AG04449 (cell line): Measurements from ENCODE around the gene SEMA3C.

Experiments
- CTCF ChIA-PET: fragments of 350-600 bp; formaldehyde crosslinking; extraction: SDS; loops from one replicate; lab custom pipeline; 2021; ENCODE audit warnings: antibody characterized with exemption; lab: Yijun Ruan, JAX
- POLR2A ChIA-PET: fragments of 400-600, 350-600 bp; formaldehyde crosslinking; extraction: SDS; loops from one replicate; lab custom pipeline; 2020; ENCODE audit warnings: antibody characterized with exemption, inconsistent platforms; lab: Yijun Ruan, JAX
- DNase-seq: peaks from one replicate; pipeline ENCODE4 v3.0.0-alpha.2; 2010; ENCODE audit warnings: low read depth, low spot score
- H3K4me3 ChIP-seq: 2 replicates; pipeline ENCODE4 v1.5.1; 2011; ENCODE audit warnings: low read depth, mild to moderate bottlenecking, control low read depth, low read length
- CTCF ChIP-seq: IDR thresholded peaks from one replicate; pipeline ENCODE4 v1.5.1; 2011; ENCODE audit warnings: mild to moderate bottlenecking, moderate library complexity, low read length, control low read depth, inconsistent platforms; ENCODE audit not compliant: insufficient read depth; ENCODE audit errors: missing control alignments

Gene SEMA3C

GRCh38 chr7:80943342-80943741, 24.5 kb upstream of the SEMA3C start:
- TF ChIP-seq CTCF: no peak
- CTCF ChIA-PET: no interaction called here
- no peak for DNase-seq
- no peak overlapping the region for H3K4me3 ChIP-seq
- POLR2A ChIA-PET: no interaction called here

GRCh38 chr7:80942261-80943041, 23.6 kb upstream of the SEMA3C start:
- peak; percentile 95 for DNase-seq
- POLR2A ChIA-PET: interaction anchor here (1.1 kb wide), 1 partner anchor 24 kb away, joined by 11 read pairs; the partner anchor contains the start of gene SEMA3C

GRCh38 chr7:80941208-80941758, 22.4 kb upstream of the SEMA3C start:
- ChIA-PET CTCF (interaction anchor here (1.4 kb wide), 1 partner anchor 19 kb away, joined by 3 read pairs; no protein-coding TSS in a partner anchor), POLR2A (interaction anchor here (0.5 to 1.2 kb wide), 2 partner anchors 22 to 93 kb away, joined by 3 to 5 read pairs; partner anchors contain the start of gene SEMA3C)
- H3K4me3 ChIP-seq: no peak overlapping the region
- no peak for TF ChIP-seq CTCF
- peak; percentile 40 for DNase-seq

More at GRCh38 chr7:80942261-80943041, 23.6 kb upstream of the SEMA3C start:
- H3K4me3 ChIP-seq: no peak overlapping the region
- no peak for TF ChIP-seq CTCF
- CTCF ChIA-PET: no interaction called here

DNA sequence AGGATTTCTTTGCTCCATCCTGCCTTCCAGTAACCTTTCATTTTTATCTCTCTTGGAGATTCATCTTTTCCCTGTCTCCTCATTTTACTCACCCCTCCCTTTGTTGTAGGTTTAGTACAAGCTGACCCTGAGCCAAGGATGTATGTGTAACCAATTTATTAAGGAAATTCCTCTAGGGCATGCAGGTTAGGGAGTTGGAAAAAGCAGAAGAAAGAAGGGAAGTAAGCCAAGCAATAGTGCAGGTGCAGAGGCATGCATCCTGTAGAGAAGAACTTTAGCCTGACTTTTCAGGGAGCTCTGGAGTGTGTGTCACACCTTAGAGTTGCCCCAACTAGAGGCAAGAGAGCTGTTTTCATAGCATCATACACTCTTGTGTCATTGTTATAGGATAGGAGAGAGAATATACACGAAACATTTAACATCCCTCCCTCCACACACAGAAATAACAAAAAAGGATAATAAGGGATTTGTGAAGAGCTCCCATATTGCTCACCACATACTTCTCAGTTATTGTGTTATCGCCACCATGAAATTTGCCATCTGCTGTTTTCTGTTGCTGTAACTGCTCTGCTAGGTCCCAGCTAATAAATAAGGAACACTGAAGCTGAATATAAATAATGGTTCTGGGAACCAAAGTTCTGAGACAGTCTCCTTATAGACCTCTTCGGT, 21.8 kb upstream of the SEMA3C start:
- POLR2A ChIA-PET: interaction anchor here (0.5 to 1.2 kb wide), 2 partner anchors 21 to 94 kb away, joined by 3 to 5 read pairs; partner anchors contain the start of gene SEMA3C
- TF ChIP-seq CTCF: no peak
- DNase-seq: no peak
- no peak overlapping the region for H3K4me3 ChIP-seq
- CTCF ChIA-PET: interaction anchor here (0.9 to 1.4 kb wide), 2 partner anchors 18 to 23 kb away, joined by 3 to 4 read pairs; no protein-coding TSS in a partner anchor

DNA sequence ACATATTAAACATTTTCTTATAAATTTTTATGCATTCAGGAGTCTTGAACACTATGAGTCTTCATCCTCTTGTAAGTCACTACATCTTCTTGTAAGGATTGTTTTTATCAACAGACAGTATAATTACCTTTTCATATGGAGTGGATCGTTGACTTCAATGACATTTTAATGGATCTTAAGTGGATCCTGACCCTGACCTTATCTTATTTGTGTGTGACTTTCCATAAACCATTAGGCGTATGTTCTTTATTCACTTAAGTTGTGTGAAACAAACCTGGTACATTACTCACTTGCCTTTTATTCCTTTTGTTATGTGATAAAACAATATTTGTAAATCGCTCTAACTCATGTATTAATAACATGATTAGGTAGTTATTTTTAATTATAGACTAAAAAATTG, 18.5 kb upstream of the SEMA3C start:
- CTCF ChIA-PET: no interaction called here
- no peak for DNase-seq
- no peak for TF ChIP-seq CTCF
- POLR2A ChIA-PET: no interaction called here
- no peak overlapping the region for H3K4me3 ChIP-seq
